Type B pancreatic cell (in vitro differentiated cells): Measurements from ENCODE around the gene SHC1. TPM values are rescaled to one million over a fixed set of nuclear protein-coding genes. Genes with fewer than 3 reads are reported as not detected.

ENCODE experiments used
- DNase-seq: peaks from one replicate; pipeline ENCODE4 v3.0.0; 2021; ENCODE audit warnings: mixed read lengths; ENCODE audit not compliant: unreplicated experiment; ENCODE audit errors: extremely low spot score
- H3K27ac Mint-ChIP-seq: 2 replicates; pipeline ENCODE4 v1.8.0; 2021; ENCODE audit warnings: mild to moderate bottlenecking, mixed read lengths
- H3K27me3 Mint-ChIP-seq: 2 replicates; pipeline ENCODE4 v1.8.0; 2021; ENCODE audit warnings: mixed read lengths
- H3K36me3 Mint-ChIP-seq: 2 replicates; pipeline ENCODE4 v1.8.0; 2021; ENCODE audit warnings: mixed read lengths
- H3K4me1 Mint-ChIP-seq: one replicate; pipeline ENCODE4 v1.8.0; 2021; ENCODE audit warnings: mixed read lengths; ENCODE audit not compliant: unreplicated experiment
- H3K4me3 Mint-ChIP-seq: 2 replicates; pipeline ENCODE4 v1.8.0; 2021; ENCODE audit warnings: mild to moderate bottlenecking, mixed read lengths
- H3K9me3 Mint-ChIP-seq: 2 replicates; pipeline ENCODE4 v1.8.0; 2021; ENCODE audit warnings: mixed read lengths
- total RNA-seq: library from RNA; stranded (reverse); gene quantifications from 2 replicates; pipeline ENCODE4 v1.2.1, GENCODE V29; 2021; ENCODE audit warnings: low replicate concordance
- TF ChIP-seq, protein P1 (sequence below): fragments of 200-600 bp; sonication (generic); conservative IDR thresholded peaks from 2 replicates; pipeline ENCODE4 v1.5.0; 2021; ENCODE audit warnings: antibody characterized with exemption, mild to moderate bottlenecking

Gene SHC1
- total RNA-seq, 1 donor from 2014 or later: 87.8 TPM

GRCh38 chr1:154963643-154964042 lies 6.9 kb downstream of the SHC1 start:
- Mint-ChIP-seq H3K4me3 (peak overlapping the region; percentile 55), H3K9me3 (no peaks in the 10 kb centered on the region), H3K36me3 (peaks cover 17% of the 10 kb centered on the region), H3K27me3 (no peaks in the 10 kb centered on the region), H3K4me1 (peaks cover 26% of the 10 kb centered on the region), H3K27ac (peak overlapping the region; percentile 34)
- TF ChIP-seq, protein P1, sequence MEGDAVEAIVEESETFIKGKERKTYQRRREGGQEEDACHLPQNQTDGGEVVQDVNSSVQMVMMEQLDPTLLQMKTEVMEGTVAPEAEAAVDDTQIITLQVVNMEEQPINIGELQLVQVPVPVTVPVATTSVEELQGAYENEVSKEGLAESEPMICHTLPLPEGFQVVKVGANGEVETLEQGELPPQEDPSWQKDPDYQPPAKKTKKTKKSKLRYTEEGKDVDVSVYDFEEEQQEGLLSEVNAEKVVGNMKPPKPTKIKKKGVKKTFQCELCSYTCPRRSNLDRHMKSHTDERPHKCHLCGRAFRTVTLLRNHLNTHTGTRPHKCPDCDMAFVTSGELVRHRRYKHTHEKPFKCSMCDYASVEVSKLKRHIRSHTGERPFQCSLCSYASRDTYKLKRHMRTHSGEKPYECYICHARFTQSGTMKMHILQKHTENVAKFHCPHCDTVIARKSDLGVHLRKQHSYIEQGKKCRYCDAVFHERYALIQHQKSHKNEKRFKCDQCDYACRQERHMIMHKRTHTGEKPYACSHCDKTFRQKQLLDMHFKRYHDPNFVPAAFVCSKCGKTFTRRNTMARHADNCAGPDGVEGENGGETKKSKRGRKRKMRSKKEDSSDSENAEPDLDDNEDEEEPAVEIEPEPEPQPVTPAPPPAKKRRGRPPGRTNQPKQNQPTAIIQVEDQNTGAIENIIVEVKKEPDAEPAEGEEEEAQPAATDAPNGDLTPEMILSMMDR: no peak
- DNase-seq: no peak

- Mint-ChIP-seq H3K4me1 (peaks cover 22% of the 10 kb centered on the region), H3K27me3 (no peaks in the 10 kb centered on the region), H3K36me3 (peaks cover 13% of the 10 kb centered on the region), H3K9me3 (no peaks in the 10 kb centered on the region), H3K27ac (peak overlapping the region; percentile 91), H3K4me3 (peak overlapping the region; percentile 92)
- TF ChIP-seq, protein P1: no peak
- DNase-seq: no peak
Observed at GRCh38 chr1:154962795-154963330, 7.7 kb downstream of the SHC1 start.

DNA sequence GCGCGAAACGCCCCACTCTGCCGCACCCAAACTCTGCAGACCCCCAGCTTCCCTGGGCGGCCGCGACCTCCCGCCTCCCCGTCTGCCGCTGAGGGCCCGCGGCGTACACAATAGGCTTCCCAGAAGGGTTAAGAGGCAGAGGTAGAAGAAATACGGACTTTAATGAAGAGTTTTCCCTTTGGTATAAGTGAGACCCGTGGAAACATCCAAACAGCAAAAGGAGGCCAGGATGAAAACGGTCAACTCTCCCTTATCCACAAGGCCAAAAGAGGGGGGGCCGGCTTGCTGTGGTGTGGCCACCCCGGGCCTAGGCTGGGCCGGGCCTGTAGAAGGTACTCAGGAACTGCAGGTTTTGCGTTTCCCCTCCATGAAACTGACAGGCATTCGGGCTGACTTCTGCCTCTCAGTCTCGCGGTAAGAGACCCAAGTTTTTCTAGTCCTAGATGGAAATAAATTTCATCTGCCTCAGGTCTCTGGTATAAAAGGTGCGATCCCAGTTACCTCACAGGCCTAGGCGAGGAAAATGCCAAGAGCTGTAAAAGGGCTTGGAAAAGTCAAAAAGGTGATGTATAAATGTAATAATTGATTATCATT lies 8.3 kb downstream of the SHC1 start:
- Mint-ChIP-seq H3K9me3 (no peaks in the 10 kb centered on the region), H3K4me3 (peak overlapping the region; percentile 92), H3K36me3 (peaks cover 15% of the 10 kb centered on the region), H3K4me1 (peaks cover 26% of the 10 kb centered on the region), H3K27me3 (no peaks in the 10 kb centered on the region), H3K27ac (peak overlapping the region; percentile 91)
- TF ChIP-seq, protein P1: no peak
- no peak for DNase-seq

DNA sequence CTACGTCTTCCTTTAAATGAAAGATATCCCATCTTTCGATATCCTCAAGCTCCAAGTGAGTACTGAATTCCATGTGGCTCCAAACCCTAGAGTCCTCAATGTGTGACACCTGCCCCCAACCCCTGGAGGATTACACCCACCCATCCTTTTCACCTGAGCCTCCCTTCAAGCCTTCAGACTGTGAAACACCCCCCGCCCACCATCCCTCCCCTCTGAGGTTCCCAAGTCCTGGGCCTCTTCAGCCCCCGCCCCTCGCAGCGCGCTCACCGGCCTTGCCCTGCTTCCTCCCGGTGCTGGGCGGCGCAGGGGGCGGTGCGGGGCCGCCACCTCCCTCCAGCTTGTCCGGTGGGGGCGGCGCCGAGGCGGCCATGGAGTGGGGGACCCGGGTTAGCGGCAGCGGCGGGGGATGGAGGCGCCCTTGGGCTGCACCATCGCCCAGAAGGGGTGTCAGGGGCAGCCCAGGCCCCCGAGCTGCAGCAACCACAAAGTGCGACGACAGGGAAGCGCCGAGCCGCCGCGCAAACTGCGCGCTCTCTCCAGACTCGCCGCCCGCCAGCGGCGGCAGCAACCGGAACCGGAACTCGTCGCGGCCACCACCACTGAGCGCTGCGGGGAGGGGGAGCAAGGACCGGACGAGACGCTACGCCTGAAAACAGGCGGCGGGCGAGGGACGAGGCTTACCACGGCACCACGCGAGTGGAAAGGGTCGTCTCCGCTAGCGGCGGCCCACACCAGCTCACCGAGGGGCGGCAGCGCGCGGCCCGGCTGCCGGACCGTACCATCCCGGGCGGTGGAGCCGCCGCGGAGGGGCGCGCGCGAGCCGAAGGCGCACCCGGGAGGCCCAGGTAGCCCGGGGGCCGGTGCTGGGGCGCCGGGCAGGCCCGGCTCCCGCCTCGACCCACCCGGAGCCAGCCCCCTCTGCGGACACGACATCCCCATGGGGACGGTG lies 9.1 kb downstream of the SHC1 start, which contains the start of gene PYGO2:
Gene PYGO2 (minus strand): TSS at position 576 of the 949 bp plus-strand sequence. CDS start 206 bp downstream, at position 370.
- TF ChIP-seq, protein P1: peak; percentile 68
- peak; percentile 85 for DNase-seq
- H3K9me3 Mint-ChIP-seq: no peaks in the 10 kb centered on the region
- peak within 1 kb of the TSS; percentile 97 for H3K4me3 Mint-ChIP-seq
- peaks cover 34% of the 10 kb centered on the region for H3K4me1 Mint-ChIP-seq
- no peaks in the 10 kb centered on the region for H3K27me3 Mint-ChIP-seq
- H3K27ac Mint-ChIP-seq: peak within 1 kb of the TSS; percentile 94
- peaks cover 16% of the 10 kb centered on the region for H3K36me3 Mint-ChIP-seq

- Mint-ChIP-seq H3K4me3 (peak overlapping the region; percentile 97), H3K9me3 (no peaks in the 10 kb centered on the region), H3K27me3 (no peaks in the 10 kb centered on the region), H3K36me3 (peaks cover 16% of the 10 kb centered on the region), H3K27ac (peak overlapping the region; percentile 94), H3K4me1 (peaks cover 43% of the 10 kb centered on the region)
- TF ChIP-seq, protein P1: no peak
- no peak for DNase-seq
Observed at GRCh38 chr1:154960446-154961136, 10.0 kb downstream of the SHC1 start.
